ENCODE measurements around the gene DCLK2.
A peak's percentile ranks its signal among the peaks of the same experiment; 100 is the strongest.

DCLK2 gene

GRCh38 chr4:150079081-150079581, 886 bp downstream of the DCLK2 start (continued):
- TF ChIP-seq, protein P1, sequence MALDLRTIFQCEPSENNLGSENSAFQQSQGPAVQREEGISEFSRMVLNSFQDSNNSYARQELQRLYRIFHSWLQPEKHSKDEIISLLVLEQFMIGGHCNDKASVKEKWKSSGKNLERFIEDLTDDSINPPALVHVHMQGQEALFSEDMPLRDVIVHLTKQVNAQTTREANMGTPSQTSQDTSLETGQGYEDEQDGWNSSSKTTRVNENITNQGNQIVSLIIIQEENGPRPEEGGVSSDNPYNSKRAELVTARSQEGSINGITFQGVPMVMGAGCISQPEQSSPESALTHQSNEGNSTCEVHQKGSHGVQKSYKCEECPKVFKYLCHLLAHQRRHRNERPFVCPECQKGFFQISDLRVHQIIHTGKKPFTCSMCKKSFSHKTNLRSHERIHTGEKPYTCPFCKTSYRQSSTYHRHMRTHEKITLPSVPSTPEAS (tag by site-specific recombination; IDR thresholded peaks at IDR 0.05): no peak
- TF ChIP-seq ZBTB8A (tag by site-specific recombination; IDR thresholded peaks at IDR 0.05) (0 out of 2 replicates have a peak, but pooled peaks have one; percentile 28), KLF17 (tag by site-specific recombination; IDR thresholded peaks at IDR 0.05) (0 out of 2 replicates have a peak, but pooled peaks have one; percentile 3), ZNF138 (tag by site-specific recombination; IDR thresholded peaks at IDR 0.05; ENCODE audit: borderline replicate concordance) (no peak), ZNF623 (tag by site-specific recombination; IDR thresholded peaks at IDR 0.05) (no peak), IKZF3 (tag by site-specific recombination; IDR thresholded peaks at IDR 0.05) (no peak), ZNF2 (tag by site-specific recombination; IDR thresholded peaks at IDR 0.05) (0 out of 2 replicates have a peak, but pooled peaks have one; percentile 30), ZNF239 (tag by site-specific recombination; IDR thresholded peaks at IDR 0.05) (no peak), ZNF707 (tag by site-specific recombination; IDR thresholded peaks at IDR 0.05) (no peak), ZNF133 (tag by site-specific recombination; IDR thresholded peaks at IDR 0.05) (no peak), ZBTB17 (tag by site-specific recombination; IDR thresholded peaks at IDR 0.05) (peak; percentile 59), ZNF221 (tag by site-specific recombination; IDR thresholded peaks at IDR 0.05; ENCODE audit: borderline replicate concordance) (no peak), ZNF175 (tag by site-specific recombination; IDR thresholded peaks at IDR 0.05) (no peak), BCL11B (tag by site-specific recombination; IDR thresholded peaks at IDR 0.05; ENCODE audit: low read depth) (no peak), ZNF600 (tag by site-specific recombination; IDR thresholded peaks at IDR 0.05) (no peak), ZNF501 (tag by site-specific recombination; IDR thresholded peaks at IDR 0.05) (no peak), MEIS1 (CRISPR knock-in tag; IDR thresholded peaks at IDR 0.05; ENCODE audit: borderline replicate concordance) (no peak), ZNF398 (tag by site-specific recombination; IDR thresholded peaks at IDR 0.05) (no peak), ZNF248 (tag by site-specific recombination; IDR thresholded peaks at IDR 0.05) (no peak), ZNF777 (tag by site-specific recombination; IDR thresholded peaks at IDR 0.05; ENCODE audit: borderline replicate concordance) (0 out of 2 replicates have a peak, but pooled peaks have one; percentile 14), ZNF302 (tag by site-specific recombination; IDR thresholded peaks at IDR 0.05; ENCODE audit: low read depth) (no peak), ZNF155 (tag by site-specific recombination; IDR thresholded peaks at IDR 0.05) (no peak), KLF9 (tag by site-specific recombination; IDR thresholded peaks at IDR 0.05; ENCODE audit: low read depth) (no peak; the same call in 1 of the 2 replicates), HOXD13 (CRISPR knock-in tag; IDR thresholded peaks at IDR 0.05; ENCODE audit: borderline replicate concordance) (no peak), ZIC2 (tag by site-specific recombination; IDR thresholded peaks at IDR 0.05) (peak; percentile 76), TRIM28 (IDR thresholded peaks at IDR 0.05; ENCODE audit: borderline replicate concordance, low read length) (no peak), ZNF548 (tag by site-specific recombination; IDR thresholded peaks at IDR 0.05) (no peak), ZNF585B (tag by site-specific recombination; IDR thresholded peaks at IDR 0.05) (no peak), ZNF391 (tag by site-specific recombination; IDR thresholded peaks at IDR 0.05; ENCODE audit: borderline replicate concordance, low read depth) (no peak), PRDM6 (tag by site-specific recombination; IDR thresholded peaks at IDR 0.05) (no peak)
- TF ChIP-seq, protein P2, sequence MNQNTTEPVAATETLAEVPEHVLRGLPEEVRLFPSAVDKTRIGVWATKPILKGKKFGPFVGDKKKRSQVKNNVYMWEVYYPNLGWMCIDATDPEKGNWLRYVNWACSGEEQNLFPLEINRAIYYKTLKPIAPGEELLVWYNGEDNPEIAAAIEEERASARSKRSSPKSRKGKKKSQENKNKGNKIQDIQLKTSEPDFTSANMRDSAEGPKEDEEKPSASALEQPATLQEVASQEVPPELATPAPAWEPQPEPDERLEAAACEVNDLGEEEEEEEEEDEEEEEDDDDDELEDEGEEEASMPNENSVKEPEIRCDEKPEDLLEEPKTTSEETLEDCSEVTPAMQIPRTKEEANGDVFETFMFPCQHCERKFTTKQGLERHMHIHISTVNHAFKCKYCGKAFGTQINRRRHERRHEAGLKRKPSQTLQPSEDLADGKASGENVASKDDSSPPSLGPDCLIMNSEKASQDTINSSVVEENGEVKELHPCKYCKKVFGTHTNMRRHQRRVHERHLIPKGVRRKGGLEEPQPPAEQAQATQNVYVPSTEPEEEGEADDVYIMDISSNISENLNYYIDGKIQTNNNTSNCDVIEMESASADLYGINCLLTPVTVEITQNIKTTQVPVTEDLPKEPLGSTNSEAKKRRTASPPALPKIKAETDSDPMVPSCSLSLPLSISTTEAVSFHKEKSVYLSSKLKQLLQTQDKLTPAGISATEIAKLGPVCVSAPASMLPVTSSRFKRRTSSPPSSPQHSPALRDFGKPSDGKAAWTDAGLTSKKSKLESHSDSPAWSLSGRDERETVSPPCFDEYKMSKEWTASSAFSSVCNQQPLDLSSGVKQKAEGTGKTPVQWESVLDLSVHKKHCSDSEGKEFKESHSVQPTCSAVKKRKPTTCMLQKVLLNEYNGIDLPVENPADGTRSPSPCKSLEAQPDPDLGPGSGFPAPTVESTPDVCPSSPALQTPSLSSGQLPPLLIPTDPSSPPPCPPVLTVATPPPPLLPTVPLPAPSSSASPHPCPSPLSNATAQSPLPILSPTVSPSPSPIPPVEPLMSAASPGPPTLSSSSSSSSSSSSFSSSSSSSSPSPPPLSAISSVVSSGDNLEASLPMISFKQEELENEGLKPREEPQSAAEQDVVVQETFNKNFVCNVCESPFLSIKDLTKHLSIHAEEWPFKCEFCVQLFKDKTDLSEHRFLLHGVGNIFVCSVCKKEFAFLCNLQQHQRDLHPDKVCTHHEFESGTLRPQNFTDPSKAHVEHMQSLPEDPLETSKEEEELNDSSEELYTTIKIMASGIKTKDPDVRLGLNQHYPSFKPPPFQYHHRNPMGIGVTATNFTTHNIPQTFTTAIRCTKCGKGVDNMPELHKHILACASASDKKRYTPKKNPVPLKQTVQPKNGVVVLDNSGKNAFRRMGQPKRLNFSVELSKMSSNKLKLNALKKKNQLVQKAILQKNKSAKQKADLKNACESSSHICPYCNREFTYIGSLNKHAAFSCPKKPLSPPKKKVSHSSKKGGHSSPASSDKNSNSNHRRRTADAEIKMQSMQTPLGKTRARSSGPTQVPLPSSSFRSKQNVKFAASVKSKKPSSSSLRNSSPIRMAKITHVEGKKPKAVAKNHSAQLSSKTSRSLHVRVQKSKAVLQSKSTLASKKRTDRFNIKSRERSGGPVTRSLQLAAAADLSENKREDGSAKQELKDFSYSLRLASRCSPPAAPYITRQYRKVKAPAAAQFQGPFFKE (tag by site-specific recombination; IDR thresholded peaks at IDR 0.05; ENCODE audit: borderline replicate concordance): no peak
